ENCODE data around the gene RPS6KA5. TPM values are rescaled to one million over a fixed set of nuclear protein-coding genes. Genes with fewer than 3 reads are reported as not detected.

The RPS6KA5 gene
- total and polyA plus RNA-seq, 2 donors (not counting 1 experiment from before 2014, with no cell fraction given) = 0.59 to 2.0 TPM

- no peaks in the 10 kb centered on the region for H3K9me3 ChIP-seq (ENCODE audit: control insufficient read depth, insufficient read depth, low read depth, low read length)
- DNase-seq (ENCODE audit: low read depth in 2 of 2) = no peak
- H3K4me1 ChIP-seq (ENCODE audit: control insufficient read depth, extremely low read depth, insufficient read depth, low read length) = peaks cover 6% of the 10 kb centered on the region
Observed at GRCh38 chr14:90830931-90831701, 229.3 kb downstream of the RPS6KA5 start.

GRCh38 chr14:90829677-90830076, 230.8 kb downstream of the RPS6KA5 start:
- no peaks in the 10 kb centered on the region for H3K79me2 ChIP-seq (ENCODE audit: control insufficient read depth, insufficient read depth, low read length)
- H2AFZ ChIP-seq (ENCODE audit: low read length) = no peak overlapping the region
- H3K27me3 ChIP-seq (ENCODE audit: control insufficient read depth, insufficient read depth, low read length) = no peaks in the 10 kb centered on the region
- DNase-seq (ENCODE audit: low read depth in 2 of 2) = no peak
- TF ChIP-seq EZH2 (IDR thresholded peaks at IDR 0.05; ENCODE audit: low read length, missing control alignments) (no peak), CTCF (conservative IDR thresholded peaks at IDR 0.05 in 1 of 2, IDR thresholded peaks at IDR 0.05 in 1 of 2; ENCODE audit: low read depth in 1 of 2, low read length in 2 of 2) (no peak)
- H3K4me2 ChIP-seq (ENCODE audit: extremely low read depth, insufficient read depth, low read length) = no peak overlapping the region
- H3K9ac ChIP-seq (ENCODE audit: insufficient read depth, low read length) = no peak overlapping the region
- no peak overlapping the region for H3K4me3 ChIP-seq (replicated peaks in 1 of 4; ENCODE audit: control extremely low read depth in 1 of 4, insufficient read depth in 1 of 4, low read depth in 3 of 4, low read length in 4 of 4)
- no peak overlapping the region for H3K27ac ChIP-seq (ENCODE audit: insufficient read depth, low read length)
- H3K36me3 ChIP-seq (ENCODE audit: control insufficient read depth, insufficient read depth, low read length) = no peaks in the 10 kb centered on the region
- no peaks in the 10 kb centered on the region for H3K9me3 ChIP-seq (ENCODE audit: control insufficient read depth, insufficient read depth, low read depth, low read length)
- no peaks in the 10 kb centered on the region for H4K20me1 ChIP-seq (ENCODE audit: control insufficient read depth, extremely low read depth, insufficient read depth, low read length)
- H3K4me1 ChIP-seq (ENCODE audit: control insufficient read depth, extremely low read depth, insufficient read depth, low read length) = peaks cover 6% of the 10 kb centered on the region

More at GRCh38 chr14:90830931-90831701, 229.3 kb downstream of the RPS6KA5 start:
- Histone ChIP-seq H3K36me3 (ENCODE audit: control insufficient read depth, insufficient read depth, low read length) (no peaks in the 10 kb centered on the region), H3K4me3 (replicated peaks in 1 of 4; ENCODE audit: control extremely low read depth in 1 of 4, insufficient read depth in 1 of 4, low read depth in 3 of 4, low read length in 4 of 4) (no peak overlapping the region), H3K4me2 (ENCODE audit: extremely low read depth, insufficient read depth, low read length) (no peak overlapping the region), H3K27me3 (ENCODE audit: control insufficient read depth, insufficient read depth, low read length) (no peaks in the 10 kb centered on the region), H4K20me1 (ENCODE audit: control insufficient read depth, extremely low read depth, insufficient read depth, low read length) (no peaks in the 10 kb centered on the region), H3K79me2 (ENCODE audit: control insufficient read depth, insufficient read depth, low read length) (no peaks in the 10 kb centered on the region), H2AFZ (ENCODE audit: low read length) (no peak overlapping the region), H3K9ac (ENCODE audit: insufficient read depth, low read length) (no peak overlapping the region), H3K27ac (ENCODE audit: insufficient read depth, low read length) (no peak overlapping the region)
- TF ChIP-seq CTCF (conservative IDR thresholded peaks at IDR 0.05 in 1 of 2, IDR thresholded peaks at IDR 0.05 in 1 of 2; ENCODE audit: low read depth in 1 of 2, low read length in 2 of 2) (no peak), EZH2 (IDR thresholded peaks at IDR 0.05; ENCODE audit: low read length, missing control alignments) (no peak)

- Histone ChIP-seq H3K79me2 (ENCODE audit: control insufficient read depth, insufficient read depth, low read length) (no peaks in the 10 kb centered on the region), H2AFZ (ENCODE audit: low read length) (peak overlapping the region; percentile 61), H3K4me3 (replicated peaks in 1 of 4; ENCODE audit: control extremely low read depth in 1 of 4, insufficient read depth in 1 of 4, low read depth in 3 of 4, low read length in 4 of 4) (peak overlapping the region in 1 of 4 experiments; percentile 39), H3K9ac (ENCODE audit: insufficient read depth, low read length) (no peak overlapping the region), H3K36me3 (ENCODE audit: control insufficient read depth, insufficient read depth, low read length) (no peaks in the 10 kb centered on the region), H3K4me1 (ENCODE audit: control insufficient read depth, extremely low read depth, insufficient read depth, low read length) (peaks cover 6% of the 10 kb centered on the region), H3K9me3 (ENCODE audit: control insufficient read depth, insufficient read depth, low read depth, low read length) (no peaks in the 10 kb centered on the region), H4K20me1 (ENCODE audit: control insufficient read depth, extremely low read depth, insufficient read depth, low read length) (no peaks in the 10 kb centered on the region), H3K27ac (ENCODE audit: insufficient read depth, low read length) (no peak overlapping the region), H3K27me3 (ENCODE audit: control insufficient read depth, insufficient read depth, low read length) (no peaks in the 10 kb centered on the region), H3K4me2 (ENCODE audit: extremely low read depth, insufficient read depth, low read length) (peak overlapping the region; percentile 65)
- no peak for DNase-seq (ENCODE audit: low read depth in 2 of 2)
- TF ChIP-seq EZH2 (IDR thresholded peaks at IDR 0.05; ENCODE audit: low read length, missing control alignments) (no peak), CTCF (conservative IDR thresholded peaks at IDR 0.05 in 1 of 2, IDR thresholded peaks at IDR 0.05 in 1 of 2; ENCODE audit: low read depth in 1 of 2, low read length in 2 of 2) (no peak)
Observed at GRCh38 chr14:90828642-90829487, 231.6 kb downstream of the RPS6KA5 start.
